IPS-NIHi7 (cell line): ENCODE results near the gene CYP3A4.
"Not testable (repeated sequence)": the region's sequence is repeated elsewhere in the genome, so short reads cannot be mapped to it uniquely, and the experiment has no call there.

Experiments used
- DNase-seq: peaks from one replicate; pipeline ENCODE4 v3.0.0; 2012; ENCODE audit warnings: mixed read lengths; ENCODE audit errors: extremely low spot score

Gene CYP3A4

GRCh38 chr7:99723201-99723600 lies 60.8 kb downstream of the CYP3A4 start:
- DNase-seq, result not testable (repeated sequence)

GRCh38 chr7:99720800-99721595 lies 63.0 kb downstream of the CYP3A4 start:
- no peak for DNase-seq

- no peak for DNase-seq
Observed at GRCh38 chr7:99719996-99720769, 63.8 kb downstream of the CYP3A4 start.

GRCh38 chr7:99713995-99714570 lies 69.9 kb downstream of the CYP3A4 start:
- DNase-seq, result no peak

GRCh38 chr7:99709838-99710578 lies 74.0 kb downstream of the CYP3A4 start:
- DNase-seq, result no peak

- DNase-seq, result no peak
Observed at GRCh38 chr7:99709260-99709659, 74.7 kb downstream of the CYP3A4 start.

DNA sequence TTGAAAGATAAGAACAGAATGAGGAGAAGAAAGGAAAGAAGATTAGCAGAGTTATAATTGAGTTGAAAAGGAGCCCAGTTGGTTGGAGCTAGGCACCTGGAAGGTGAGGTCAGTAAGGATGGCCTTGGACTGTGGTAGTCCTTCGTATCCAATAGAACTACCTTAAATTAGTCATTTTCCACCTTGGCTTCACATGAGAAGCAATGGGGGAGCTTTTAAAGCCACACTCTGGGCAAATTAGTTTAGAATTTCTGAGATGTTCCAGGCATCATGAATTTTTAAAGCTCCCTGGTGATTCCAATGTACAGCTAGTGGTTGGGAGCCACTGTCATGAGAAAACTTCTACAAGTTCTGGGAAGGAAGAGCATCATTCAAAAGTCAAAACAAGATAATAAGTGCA lies 76.9 kb downstream of the CYP3A4 start:
- no peak for DNase-seq
